Inferior parietal cortex (tissue), 1 donor: ENCODE results near the gene TBL1XR1.

Experiments used
- DNase-seq: peaks from one replicate; pipeline ENCODE4 v3.0.0-alpha.2; 2016; ENCODE audit errors: extremely low spot score

The TBL1XR1 gene

DNA sequence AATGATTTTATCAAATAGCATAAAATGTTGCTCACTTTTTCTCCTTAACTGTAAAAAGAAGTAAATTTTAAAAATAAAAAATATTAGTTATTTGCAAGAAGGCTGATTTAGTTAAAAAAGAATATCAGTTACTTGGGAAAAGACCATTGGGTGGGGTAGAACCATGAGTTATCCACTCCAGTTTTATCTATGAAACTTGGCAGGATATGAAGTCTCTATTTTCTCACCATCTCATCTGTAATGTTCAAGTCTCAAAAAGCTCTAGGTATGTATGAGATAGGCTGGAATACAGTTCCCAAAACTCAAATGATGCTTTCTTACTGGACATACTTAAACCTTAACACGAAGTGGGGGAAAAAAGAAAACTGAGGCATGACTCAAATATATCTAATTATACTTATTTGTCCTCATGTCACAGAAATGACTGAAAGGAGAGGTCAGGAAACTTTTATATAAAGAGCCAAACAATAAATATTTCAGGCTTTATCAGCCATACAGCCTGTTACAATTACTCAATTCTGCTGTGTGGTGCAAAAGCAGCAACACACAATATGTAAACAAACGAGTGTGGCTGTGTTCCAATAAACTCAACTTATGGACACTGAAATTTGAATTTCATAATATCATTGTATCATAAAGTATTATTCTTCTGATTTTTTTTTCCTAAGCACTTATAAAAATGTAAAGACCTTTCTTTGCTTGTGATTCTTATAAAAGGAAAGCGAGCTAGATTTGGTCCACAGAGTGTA is 131.8 kb downstream of the TBL1XR1 start:
- no peak for DNase-seq

DNA sequence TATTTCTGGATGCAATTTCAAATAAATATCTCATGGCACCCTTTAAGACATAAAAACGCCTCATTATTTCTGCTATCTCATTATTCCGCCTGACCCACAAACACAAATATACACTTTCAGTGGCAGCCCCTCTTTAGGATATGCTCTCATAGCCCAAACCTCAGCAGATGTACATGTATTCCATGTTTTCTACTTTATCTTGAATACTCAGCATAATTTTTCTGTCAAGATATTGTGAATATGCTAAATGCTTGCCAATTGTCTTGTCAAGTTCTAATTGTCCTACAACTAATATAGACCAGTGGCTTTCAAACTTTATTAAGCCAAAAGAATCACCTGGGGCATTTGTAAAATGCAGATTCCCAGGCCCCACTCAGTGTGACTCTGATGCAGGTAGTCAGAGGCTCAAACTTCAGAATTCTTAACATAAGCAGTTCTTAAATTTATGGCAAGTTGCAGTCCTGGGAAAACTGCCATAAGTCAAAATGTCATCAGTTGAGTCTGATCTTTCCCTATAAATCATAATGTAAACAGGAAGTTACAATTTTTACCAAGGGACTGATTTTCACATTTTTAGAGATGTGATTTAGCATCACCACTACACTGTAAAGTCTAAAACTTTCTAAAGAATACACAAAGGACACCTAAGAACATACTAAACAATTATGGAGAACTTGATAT is 135.1 kb downstream of the TBL1XR1 start:
- no peak for DNase-seq

DNA sequence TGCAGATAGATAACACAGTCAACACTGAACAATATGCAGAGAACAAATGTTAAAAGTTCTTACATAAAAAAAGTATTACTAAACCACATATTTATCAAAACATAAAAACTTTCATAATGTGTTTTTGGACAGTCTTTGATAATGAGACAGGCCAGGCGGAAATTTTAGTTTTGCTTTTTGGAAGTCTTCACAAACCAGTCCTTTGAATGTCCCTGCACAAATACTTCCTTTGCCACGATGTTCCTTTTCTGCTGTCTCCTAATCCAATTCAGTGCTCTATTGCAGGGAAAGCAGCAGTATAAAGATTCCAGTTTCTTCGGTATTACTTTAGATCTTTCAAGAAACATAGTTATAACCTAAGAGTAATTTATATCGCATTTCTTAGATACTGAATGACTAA is 135.9 kb downstream of the TBL1XR1 start:
- DNase-seq = no peak

DNA sequence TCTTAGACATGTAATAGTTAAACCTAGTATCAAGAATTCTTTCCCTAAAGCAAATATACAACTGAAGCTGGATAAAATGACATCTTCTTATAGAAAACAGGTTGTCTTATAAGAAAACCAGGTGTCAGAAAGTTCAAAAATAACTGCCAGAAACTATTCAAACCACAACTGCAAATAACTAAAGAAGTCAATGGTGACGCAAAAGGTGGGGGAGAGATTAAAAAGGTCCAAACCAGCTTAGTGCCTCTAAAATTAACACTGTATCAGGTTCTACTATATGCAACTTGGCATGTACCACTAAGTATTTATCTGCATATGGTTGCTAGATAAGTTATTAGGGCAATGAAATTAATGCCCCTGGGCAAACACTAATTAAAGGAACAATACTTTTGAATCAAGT is 136.8 kb downstream of the TBL1XR1 start:
- DNase-seq = no peak

DNA sequence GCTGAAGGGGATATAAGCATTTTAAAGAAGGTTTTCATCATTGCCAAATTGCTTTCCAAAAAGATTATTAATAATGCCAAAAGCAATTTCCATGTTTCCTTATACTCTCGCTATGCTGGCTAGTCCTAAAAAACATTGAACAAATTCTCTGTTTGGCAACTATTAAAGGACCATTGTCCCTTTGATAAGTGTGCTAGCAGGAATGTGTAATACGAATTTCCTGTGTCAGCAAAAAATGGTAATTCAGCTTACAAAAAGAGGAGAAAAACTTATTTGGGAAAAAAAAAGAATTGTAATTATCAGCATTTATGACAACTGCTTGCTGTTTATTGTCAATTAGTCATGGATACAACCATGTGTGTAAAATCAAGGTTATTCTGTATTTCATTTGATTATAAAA is 138.6 kb downstream of the TBL1XR1 start:
- DNase-seq = no peak

DNA sequence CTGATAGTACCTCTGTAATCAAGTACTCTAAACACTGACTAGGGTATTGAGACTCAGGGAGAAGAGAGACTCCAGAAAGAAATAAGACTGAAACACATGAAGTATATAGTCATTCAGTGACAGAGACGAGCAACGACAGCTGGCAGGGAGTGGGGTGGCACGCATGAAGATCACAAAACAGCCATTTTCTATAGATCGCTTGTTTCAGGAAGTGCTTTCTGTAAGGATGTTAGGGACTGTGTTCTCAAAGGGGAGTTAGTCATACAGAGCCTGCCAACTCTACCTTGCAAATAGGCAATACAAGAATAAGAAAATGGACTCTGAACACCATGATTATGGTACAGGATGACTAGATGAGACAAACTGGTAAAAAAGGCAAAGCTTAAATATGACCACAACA is 139.5 kb downstream of the TBL1XR1 start:
- DNase-seq = no peak

DNA sequence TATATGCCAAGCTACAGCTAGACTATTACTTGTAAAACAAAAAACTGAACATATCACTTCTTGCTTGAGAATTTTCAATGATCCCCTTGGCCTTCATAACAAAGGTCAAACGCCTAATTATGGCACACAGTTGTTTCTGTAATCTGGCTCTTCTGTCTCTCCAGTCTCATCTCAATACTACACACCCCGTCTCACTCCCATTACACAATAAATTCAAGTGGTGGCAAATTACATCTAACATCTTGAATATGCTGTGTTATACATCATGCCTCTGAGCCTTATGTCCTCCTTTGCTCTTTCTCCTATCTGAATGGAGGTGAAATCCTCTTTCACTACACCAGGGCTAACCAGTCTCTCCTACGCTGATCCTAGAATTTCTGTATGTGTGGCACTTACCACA is 140.4 kb downstream of the TBL1XR1 start:
- no peak for DNase-seq

DNA sequence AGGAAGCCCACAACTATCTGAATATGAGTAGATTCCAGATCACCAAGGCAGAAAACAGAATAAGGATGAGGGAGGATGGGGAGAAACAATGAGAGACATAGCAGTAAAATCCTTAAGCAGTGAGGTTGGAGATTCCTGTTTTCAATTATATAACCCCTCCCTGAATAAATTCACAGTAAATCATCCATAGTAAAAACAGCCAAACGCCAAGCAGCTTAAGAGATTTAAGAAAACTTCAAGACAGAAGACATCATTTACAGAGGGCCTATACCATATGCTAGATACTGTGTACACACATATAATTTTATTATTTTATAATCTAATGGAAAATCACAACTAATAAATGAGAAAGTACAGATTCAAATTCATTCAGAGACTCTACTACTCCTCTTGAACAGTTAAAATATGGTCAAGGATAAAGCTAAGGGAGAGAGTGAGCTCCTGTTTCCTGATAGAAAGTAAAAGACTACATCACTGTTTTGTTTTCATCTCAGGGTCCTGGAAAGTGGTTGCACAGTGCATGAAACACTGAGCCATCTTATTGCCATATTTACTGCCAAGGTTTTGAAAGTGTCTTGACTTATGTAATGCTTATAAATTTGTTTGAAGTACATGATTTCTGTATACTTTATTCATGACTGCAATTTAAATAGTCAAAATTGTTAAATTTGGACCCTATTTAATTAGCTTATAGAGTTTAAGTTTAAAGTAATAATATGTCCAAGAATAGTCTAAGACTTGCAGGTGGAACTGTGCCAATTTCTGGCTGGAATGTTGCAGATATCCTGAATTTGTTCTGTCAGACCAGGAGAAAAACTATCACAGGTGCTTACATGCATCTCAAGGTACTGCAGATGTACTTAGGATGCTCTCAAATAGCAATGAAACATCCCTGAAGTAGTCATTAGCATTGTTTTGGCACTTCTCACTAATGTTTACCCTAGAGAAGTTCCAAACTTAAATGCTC is 141.4 kb downstream of the TBL1XR1 start:
- DNase-seq = no peak

DNA sequence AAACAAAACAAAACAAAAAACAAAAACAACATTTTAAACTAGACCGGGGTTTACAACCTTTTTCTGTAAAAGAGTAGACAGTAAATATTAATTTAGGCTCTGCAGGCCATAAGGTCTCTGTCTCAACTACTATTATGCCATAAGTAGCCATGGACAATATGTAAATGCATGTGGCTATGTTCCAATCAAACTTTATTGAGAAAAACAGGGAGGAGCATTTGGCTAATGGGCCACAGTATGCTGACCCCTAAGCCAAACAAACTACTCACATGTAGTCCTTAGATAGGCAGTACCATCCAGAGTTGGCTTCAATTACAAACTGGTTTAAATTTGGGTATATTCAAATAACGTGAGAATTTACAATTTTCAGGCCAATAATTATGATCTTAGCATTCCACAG is 144.2 kb downstream of the TBL1XR1 start:
- DNase-seq = no peak

DNA sequence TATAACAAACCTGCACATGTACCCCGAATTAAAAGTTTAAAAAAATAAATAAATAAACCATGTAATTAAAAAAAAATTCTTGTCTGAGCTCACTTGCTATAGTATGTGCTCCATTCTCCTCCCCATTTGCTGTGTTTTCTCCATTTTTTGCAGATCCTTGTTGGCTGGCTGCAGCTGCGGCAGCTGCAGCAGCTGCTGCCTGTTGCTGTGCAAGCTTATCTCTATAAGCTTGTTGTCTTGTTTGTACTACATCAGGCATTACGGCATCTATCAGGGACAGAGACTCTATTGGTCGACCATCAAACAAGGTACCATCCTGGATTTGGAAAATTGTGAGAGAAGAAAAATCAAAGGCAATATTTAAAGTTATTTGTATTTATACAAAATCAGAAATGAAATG is 145.9 kb downstream of the TBL1XR1 start:
- peak; percentile 67 for DNase-seq

DNA sequence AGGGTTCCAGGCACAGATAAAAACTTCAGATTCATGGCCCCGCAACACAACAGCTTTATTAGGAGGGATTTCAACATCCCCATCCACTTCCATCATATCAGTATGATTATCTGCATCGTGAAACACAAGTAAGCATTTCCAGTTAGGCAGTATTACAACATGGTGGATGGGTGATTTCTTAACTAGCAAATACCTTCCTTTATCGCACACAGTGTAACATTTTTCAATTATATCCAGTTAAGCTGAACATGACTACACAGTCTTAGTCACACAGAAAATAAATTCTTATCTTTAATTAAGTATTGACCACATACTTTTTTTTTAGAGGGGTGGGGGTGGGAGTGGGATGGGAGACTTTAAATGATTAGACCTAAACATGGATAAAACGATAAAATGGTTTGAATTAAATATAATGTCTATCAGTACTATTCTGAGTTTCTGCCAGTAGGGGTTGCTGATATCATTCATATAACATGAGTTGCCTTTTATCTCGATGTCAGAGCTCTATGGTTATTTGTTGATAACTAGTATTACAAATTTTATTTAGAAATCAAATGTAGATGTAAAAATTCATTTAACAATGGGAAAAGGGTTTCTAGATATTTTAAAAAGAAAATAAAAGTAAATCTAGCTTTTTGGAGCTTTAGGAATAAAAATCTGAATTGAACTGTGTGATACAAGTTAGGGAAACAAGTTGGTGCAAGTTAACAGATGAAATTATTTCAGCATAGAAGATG is 146.6 kb downstream of the TBL1XR1 start:
- DNase-seq = peak; percentile 77

DNA sequence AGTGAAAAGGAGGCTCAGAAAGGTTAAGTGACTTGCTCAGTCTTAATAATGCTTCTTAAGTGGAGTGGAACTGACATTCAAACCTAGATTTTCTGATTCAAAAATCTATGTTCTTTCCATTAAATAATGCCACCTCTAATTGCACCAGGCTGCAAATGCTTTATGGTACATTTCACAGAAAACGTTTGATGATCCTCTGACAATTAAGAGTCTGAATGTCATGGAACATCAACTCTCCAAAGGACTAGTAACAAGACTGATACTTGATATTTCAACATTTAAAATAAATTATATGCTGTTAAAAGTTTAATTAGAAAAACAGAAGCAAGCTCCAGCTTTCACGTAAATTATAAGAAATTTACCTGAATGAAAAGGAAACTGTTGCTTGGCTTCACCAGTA is 151.5 kb downstream of the TBL1XR1 start:
- DNase-seq = no peak

DNA sequence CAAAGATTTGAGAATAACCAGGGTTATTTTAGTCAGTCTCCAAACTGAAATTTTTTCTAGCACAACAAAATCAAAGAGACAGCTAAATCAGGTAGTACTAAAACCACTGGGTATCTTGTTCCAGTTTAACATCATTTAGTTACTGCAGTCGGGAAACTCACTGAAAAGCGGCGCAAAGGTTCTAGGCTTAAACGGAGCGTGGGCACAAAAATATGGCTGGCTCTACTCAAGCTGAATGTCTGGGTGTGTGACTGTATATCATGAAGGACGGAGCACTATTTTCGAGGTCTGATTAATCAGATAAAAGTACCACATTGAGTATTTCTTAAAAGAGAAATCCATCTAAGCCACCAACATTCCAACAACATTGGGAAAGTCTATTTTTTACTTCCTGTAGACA is 152.1 kb downstream of the TBL1XR1 start:
- DNase-seq = no peak

DNA sequence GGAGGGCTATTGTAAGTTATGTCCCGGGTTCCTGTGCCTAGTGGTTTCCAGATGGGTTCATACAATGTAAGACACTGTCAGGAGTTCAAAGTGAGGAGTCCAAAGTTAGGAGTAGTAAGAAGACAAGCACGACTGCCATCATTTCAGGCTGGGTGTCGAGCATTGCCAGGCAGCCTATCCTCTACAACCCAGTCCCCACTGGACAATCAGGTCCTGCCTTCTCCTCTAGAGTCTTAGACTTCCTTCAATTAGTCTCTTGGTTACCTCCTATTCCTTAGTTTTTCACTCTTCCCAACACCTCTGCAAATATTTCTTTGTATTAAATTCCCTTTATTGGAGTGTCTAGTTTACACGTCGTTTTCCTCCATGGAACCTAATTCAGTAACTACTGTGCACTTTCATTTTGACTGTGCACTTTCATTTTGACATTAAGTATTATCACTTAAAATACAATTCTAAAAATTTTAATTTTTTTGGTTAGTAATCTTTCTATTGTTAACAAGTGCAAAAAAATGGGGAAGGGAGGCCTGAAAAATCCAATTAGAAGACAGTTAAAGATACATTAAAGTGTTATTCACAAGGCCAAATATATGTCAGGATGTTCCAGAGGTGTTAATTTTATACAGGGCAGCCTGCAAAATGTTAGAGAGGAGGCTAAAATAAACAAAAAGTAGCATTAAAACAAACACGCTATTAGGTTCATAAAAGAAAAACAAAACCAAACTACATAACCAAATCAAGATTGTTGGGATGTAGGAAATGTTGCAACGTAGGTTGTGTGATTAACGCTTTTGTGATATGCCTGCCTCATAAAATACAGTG is 155.3 kb downstream of the TBL1XR1 start:
- DNase-seq = no peak

DNA sequence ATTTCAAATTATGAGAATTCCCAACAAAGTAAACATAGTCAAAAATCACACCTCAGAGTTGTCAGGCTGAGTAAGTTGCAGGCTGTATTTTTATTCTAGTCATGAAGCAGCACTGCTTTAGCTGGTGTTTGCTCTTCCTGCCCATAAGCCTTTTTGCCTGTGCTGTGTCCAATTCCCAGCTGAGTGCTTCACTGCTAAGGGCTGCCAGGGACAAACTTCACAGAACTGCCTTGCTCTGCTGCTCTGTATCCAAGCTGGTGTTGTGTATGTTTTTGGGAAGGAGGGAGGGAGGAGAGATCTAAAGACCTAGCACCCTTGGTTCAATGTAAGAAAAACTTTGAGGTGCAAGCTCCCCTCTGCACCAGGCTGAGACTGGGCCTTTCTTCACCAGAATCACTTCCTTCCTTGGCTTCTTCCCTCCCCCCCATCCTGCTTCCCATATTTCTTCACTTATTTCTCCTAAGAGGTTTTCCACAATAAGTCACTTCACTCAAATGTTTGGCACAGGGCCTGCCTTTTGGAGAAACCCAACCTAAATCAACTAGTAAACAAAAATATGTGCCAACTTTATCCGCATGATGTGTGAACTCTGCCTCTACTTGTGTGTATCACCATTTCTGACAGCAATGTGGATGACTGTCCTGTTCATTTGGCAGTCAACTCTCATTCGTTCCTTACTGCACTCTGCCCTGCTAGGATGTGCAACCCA is 156.1 kb downstream of the TBL1XR1 start:
- DNase-seq = no peak

DNA sequence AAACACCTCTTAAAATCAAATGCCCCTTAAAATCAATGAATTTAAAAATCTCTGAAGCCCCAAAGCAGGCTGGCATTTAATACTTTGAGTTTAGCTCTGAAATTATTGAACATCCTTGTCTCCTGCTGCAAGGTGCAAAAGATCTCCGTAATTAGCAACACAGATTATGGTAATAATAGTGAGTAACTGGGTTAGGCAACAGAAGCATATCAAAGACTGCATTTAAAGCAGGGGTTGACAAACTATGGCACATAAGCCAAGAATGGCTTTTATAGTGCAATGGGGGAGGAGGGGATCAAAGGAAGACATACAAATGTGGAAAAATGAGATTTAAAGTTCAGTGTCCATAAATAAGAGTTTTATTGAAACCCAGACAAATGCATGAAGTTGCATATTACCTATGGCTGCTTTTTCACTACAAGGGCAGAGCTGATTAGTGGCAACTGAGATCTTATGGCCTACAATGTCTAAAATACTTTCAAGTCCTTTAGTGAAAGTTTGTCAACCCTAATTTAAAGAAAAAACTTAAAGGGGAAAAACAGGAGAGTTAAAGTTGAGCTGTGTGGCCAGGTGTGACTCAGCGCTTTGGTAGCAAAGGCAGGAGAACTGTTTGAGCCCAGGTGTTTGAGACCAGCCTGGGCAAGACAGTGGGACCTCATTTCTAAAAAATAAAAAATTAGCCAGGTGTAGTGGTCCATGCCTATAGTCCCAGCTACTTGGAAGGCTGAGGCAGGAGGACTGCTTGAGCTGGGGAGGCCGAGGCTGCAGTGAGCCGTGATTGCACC is 157.6 kb downstream of the TBL1XR1 start:
- no peak for DNase-seq

DNA sequence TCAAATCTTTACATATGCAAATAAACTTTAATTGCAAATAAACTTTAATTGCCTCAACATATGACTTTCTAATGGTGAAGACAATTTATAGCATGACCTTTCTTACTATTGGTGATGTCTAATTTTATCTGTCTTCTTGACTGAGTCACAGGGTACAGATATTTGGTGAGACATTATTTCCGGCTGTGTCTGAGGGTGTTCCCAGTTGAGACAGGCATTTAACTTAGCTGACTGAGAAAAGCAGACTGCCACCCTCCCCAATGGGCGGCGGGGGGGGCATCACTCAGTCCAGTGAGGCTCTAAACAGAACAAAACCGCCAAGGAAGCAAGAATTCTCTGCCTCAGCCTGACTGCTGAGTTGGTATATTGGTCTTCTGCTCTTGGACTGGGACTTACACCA is 160.0 kb downstream of the TBL1XR1 start:
- DNase-seq = no peak

DNA sequence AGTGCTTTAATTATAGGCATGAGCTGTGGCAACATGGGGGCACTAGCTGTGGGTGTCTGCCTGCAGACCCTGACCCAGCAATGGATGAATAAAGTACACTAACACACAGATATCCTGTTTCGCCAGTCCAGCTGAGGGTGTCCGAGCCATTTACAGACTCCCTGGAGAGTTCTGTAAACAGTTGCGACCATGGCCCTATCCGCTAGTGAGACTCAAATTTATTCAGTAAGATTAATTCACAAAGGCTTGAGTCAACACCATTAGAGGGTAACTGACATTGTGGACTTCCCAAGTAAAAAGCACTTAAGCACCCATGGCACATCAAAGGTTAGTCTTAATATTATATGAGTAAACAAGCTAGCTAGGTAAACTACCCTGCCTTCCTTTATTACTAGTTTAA is 161.6 kb downstream of the TBL1XR1 start:
- no peak for DNase-seq

DNA sequence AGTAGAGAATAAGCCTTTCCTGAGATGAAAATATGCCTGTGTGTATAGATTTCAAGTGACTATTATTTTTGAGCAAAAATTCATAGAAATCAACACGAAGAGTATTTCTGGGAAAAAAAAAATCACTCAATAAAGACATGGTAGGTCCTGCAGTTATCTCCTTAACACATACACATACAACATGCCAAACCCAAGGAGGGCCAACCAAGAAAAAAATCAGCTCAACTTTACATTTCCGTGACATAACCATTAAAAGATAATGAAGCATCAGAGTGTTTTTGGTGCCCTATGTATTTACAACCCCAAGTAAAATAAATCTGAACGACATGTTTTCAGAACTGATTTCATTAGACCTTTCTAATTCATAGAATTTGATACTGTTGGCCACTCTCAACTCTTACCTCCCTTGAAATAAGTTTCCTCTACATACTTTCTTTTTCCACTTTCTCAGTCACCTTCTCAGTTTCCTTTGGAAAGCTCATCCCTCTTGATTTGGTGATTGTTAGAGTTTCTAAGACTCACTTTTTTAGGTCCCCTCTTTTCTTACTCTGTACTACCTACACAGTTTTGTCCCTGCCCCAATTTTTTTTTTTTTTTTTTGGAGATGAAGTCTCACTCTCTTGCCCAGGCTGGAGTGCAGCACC is 162.3 kb downstream of the TBL1XR1 start:
- DNase-seq = no peak
